Measurements from ENCODE around the gene ADARB2. TPM values are rescaled to one million over a fixed set of nuclear protein-coding genes. Genes with fewer than 3 reads are reported as not detected.

Gene ADARB2
- total and polyA plus RNA-seq, 10 of the 15 experiments (the other 5 are each of a cell fraction or from before 2014, with no cell fraction given) = 0.02 to 4.1 (median 0.76) TPM

DNA sequence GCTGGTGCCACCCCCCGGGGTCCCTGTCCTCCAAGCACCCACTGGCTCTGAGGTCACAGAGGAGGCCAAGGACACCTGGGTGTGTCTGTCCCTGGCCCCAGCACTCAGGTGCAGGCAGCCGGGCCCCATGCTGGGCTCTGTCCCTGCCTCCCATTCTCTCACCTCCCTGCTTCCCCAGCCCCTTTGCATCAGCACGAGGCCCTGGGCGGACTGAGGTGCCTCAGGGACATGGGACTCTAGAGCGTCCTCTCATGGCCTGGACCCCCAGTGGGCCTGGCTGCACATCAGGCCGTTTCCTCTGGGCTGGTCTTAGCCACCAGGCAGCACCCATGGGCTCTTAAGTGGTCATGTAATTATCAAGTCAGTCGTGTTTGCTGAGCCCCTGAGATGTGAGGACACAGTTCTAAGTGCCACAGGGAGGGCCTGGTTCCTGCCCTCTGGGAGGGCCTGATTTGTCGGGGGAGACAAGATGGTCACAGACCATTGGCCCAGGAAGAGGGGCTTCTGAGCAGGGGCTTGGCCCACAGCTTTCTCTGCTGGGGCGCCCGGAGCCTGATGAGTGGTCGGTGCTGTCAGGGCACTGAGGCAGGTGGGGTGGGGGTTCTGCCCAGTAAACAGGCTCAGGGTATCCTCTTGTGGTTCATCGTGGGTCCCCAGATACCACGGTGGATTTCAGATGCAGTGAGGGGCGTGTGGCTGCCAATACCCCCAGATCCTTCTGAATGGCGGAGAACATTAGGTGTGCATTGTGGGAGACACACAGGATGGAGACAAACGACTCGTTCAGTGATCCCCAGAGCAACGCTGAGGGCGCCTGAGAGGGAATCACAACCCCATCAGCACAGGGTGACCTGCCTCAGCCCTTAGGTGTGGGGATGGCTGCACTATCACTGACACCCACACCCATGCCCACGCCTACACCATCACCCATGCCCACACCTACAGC, 528.7 kb downstream of the ADARB2 start (continued):
- TF ChIP-seq ZBTB33 (IDR thresholded peaks at IDR 0.05) (no peak), ETV6 (conservative IDR thresholded peaks at IDR 0.05 in 1 of 2, IDR thresholded peaks at IDR 0.05 in 1 of 2; ENCODE audit: borderline replicate concordance in 1 of 2, low read depth in 1 of 2) (no peak), STAT3 (IDR thresholded peaks at IDR 0.05; ENCODE audit: low read depth, low read length) (no peak), TCF12 (IDR thresholded peaks at IDR 0.05; ENCODE audit: low read depth, low read length) (no peak), CHD4 (IDR thresholded peaks at IDR 0.05) (no peak), USF1 (IDR thresholded peaks at IDR 0.05; ENCODE audit: borderline replicate concordance, extremely low read length, insufficient read depth, low read depth, low read length) (no peak), SIX5 (IDR thresholded peaks at IDR 0.05; ENCODE audit: low read depth, low read length, severe bottlenecking) (no peak), CREM (IDR thresholded peaks at IDR 0.05; ENCODE audit: low read depth) (no peak), SMARCA5 (IDR thresholded peaks at IDR 0.05) (no peak), TCF7 (IDR thresholded peaks at IDR 0.05; ENCODE audit: borderline replicate concordance) (no peak)
- TF ChIP-seq, protein P1, sequence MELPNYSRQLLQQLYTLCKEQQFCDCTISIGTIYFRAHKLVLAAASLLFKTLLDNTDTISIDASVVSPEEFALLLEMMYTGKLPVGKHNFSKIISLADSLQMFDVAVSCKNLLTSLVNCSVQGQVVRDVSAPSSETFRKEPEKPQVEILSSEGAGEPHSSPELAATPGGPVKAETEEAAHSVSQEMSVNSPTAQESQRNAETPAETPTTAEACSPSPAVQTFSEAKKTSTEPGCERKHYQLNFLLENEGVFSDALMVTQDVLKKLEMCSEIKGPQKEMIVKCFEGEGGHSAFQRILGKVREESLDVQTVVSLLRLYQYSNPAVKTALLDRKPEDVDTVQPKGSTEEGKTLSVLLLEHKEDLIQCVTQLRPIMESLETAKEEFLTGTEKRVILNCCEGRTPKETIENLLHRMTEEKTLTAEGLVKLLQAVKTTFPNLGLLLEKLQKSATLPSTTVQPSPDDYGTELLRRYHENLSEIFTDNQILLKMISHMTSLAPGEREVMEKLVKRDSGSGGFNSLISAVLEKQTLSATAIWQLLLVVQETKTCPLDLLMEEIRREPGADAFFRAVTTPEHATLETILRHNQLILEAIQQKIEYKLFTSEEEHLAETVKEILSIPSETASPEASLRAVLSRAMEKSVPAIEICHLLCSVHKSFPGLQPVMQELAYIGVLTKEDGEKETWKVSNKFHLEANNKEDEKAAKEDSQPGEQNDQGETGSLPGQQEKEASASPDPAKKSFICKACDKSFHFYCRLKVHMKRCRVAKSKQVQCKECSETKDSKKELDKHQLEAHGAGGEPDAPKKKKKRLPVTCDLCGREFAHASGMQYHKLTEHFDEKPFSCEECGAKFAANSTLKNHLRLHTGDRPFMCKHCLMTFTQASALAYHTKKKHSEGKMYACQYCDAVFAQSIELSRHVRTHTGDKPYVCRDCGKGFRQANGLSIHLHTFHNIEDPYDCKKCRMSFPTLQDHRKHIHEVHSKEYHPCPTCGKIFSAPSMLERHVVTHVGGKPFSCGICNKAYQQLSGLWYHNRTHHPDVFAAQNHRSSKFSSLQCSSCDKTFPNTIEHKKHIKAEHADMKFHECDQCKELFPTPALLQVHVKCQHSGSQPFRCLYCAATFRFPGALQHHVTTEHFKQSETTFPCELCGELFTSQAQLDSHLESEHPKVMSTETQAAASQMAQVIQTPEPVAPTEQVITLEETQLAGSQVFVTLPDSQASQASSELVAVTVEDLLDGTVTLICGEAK (IDR thresholded peaks at IDR 0.05; ENCODE audit: borderline replicate concordance) = no peak

Measured in GM12878 (cell line).